Astrocyte (in vitro differentiated cells and primary cell): ENCODE results near the gene ACCSL.

Experiments
- CTCF ChIP-seq: IDR thresholded peaks from 2 replicates; pipeline ENCODE4 v1.5.1; 2011; ENCODE audit warnings: low read depth, mild to moderate bottlenecking, inconsistent platforms, low read length, moderate library complexity; ENCODE audit not compliant: insufficient read depth
- EZH2 ChIP-seq: IDR thresholded peaks from 2 replicates; pipeline ENCODE4 v1.6.1; 2012; ENCODE audit warnings: mild to moderate bottlenecking, low read length, inconsistent platforms; ENCODE audit not compliant: insufficient read depth

GRCh38 chr11:44008088-44008501 lies 39.7 kb upstream of the ACCSL start:
- TF ChIP-seq CTCF (no peak), EZH2 (no peak)
